Smooth muscle cell of the umbilical artery (primary cell): ENCODE data around the gene OR2B3. TPM values are rescaled to one million over a fixed set of nuclear protein-coding genes. Genes with fewer than 3 reads are reported as not detected.

Experiments used
- total RNA-seq: library from RNA; depleted of rRNA; stranded (reverse); fragments of >200 nt; gene quantifications from 2 replicates; pipeline ENCODE4 v1.2.3, GENCODE V29; 2014

Gene OR2B3, protein sequence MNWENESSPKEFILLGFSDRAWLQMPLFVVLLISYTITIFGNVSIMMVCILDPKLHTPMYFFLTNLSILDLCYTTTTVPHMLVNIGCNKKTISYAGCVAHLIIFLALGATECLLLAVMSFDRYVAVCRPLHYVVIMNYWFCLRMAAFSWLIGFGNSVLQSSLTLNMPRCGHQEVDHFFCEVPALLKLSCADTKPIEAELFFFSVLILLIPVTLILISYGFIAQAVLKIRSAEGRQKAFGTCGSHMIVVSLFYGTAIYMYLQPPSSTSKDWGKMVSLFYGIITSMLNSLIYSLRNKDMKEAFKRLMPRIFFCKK
- not detected in 2 replicates for total RNA-seq

DNA sequence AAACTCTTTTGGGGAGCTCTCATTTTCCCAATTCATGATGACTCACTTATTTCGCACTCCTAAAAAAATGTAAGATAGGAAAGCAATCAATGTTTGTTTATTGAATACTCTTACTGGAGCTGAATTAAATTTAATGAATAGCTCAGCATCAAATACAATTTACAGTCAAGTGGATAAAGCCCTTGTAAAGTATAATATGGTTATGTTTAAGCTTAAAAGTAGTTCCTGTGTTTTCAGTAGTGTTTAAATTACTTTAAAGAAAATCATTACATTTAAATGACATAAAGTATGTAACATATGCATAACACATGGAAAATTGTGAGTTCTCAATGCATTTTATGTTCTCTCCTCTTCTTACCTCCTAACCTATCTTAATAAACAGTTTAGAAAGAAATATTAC, at the start of gene OR2B3:
TSS of gene OR2B3 (minus strand) at position 101 of the 400 bp plus-strand sequence. CDS start at position 36, 65 bp downstream.

DNA sequence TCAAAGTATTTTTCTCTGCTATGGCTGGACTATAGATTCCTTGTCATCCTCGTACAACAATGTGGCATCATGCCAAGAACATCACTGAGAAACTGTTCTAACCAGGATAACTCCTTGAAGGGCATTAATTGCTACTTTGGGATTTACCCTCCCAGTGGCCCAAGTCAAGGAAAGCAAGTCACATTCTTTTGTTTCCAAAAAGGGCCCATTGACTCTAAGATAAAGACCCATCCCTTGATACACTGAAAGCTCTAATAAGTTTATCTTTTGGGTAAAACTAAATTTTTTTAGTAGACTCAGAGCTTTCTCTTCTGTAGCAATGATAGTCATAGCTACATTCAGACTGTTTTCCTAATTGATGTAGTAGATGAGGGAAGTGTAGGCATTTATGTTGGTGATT, 20.6 kb upstream of the OR2B3 start, which contains the start of gene OR2J3:
TSS of gene OR2J3 (plus strand) at position 301 of the 400 bp plus-strand sequence. CDS start 3,833 bp downstream, outside the sequence.

DNA sequence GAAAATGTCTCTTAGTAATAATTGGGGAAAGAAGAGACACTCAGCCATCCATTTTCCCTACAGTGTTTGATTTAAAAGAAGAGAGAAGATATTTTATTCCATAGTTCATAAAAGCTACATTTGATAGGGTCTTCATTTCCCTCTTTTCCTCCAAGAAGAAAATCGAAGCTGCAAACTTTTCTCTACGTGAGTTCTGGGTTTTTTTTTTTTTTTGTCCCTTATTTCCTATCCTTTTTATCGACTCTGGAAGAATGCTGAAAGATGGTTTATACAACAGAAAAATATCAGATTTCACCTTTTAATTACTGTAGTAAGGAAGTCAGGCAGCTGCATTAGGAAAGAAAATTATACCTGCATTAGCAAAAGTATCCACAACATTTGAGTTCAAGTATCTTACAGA, 12.1 kb upstream of the OR2B3 start, which contains the start of gene OR2J1:
TSS of gene OR2J1 (plus strand) at position 301 of the 400 bp plus-strand sequence. CDS start 1,453 bp downstream, outside the sequence.

DNA sequence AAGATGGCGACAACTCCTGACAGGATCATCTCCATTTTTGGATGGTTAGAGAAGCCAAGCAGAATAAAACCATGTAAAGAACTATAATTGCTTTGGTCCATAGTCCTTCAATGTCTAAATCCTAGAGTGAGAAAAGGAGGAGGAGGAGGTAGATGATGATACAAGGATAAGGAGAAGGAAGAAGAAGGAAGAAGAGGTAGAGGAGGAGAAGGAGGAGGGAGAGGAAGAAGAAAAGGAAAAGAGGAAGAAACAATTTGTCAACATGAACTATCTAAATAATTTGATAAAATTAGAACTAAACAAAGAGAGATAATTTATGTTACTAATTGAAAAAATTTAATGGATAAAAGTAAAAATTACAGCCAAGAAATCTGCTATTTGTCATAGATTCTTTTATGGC, 42.0 kb downstream of the OR2B3 start, which contains the start of gene OR2W1:
TSS of gene OR2W1 (minus strand) at position 101 of the 400 bp plus-strand sequence. CDS start at position 101, 0 bp downstream.

Other genes with a start within 250 kb of the OR2B3 start
- gene TRIM27, start 163.3 kb downstream of the OR2B3 start, total RNA-seq = 53.4 and 61.6 TPM in 2 replicates
- 1.1 and 1.5 TPM in 2 replicates for gene ZNF311, start 82.0 kb downstream of the OR2B3 start, total RNA-seq
- not detected in 2 replicates for gene OR2W1, start 42.1 kb downstream of the OR2B3 start, total RNA-seq
- not detected in 2 replicates for gene OR2J1, start 12.2 kb upstream of the OR2B3 start, total RNA-seq
- gene OR2J3, start 20.7 kb upstream of the OR2B3 start, total RNA-seq = not detected in 2 replicates
- under 0.01 TPM in 1 of 2 replicates, not detected in the other for gene OR2J2, start 83.6 kb upstream of the OR2B3 start, total RNA-seq
- not detected in 2 replicates for gene OR14J1, start 214.4 kb upstream of the OR2B3 start, total RNA-seq